Ascending aorta (tissue), 2 donors: ENCODE data around the gene GPBP1L1. TPM values are rescaled to one million over a fixed set of nuclear protein-coding genes. Genes with fewer than 3 reads are reported as not detected.

Source experiments
- DNase-seq, 2 donors: peaks; one replicate each; pipeline ENCODE4 v3.0.0-alpha.2; 2019; ENCODE audit warnings: low spot score in 2 of 2
- H3K27ac ChIP-seq, 2 donors: fragments of 200-600 bp; sonication (generic); one replicate each; pipeline ENCODE4 v1.5.1; 2016 to 2017; ENCODE audit warnings: mild to moderate bottlenecking in 1 of 2
- H3K27me3 ChIP-seq: fragments of 200-600 bp; sonication (generic); one replicate; pipeline ENCODE4 v1.5.1; 2017
- H3K36me3 ChIP-seq, 2 donors: fragments of 200-600 bp; sonication (generic); one replicate each; pipeline ENCODE4 v1.5.1; 2016
- H3K4me1 ChIP-seq, 2 donors: fragments of 200-600 bp; sonication (generic); one replicate each; pipeline ENCODE4 v1.5.1; 2016 to 2017; ENCODE audit warnings: mild to moderate bottlenecking in 1 of 2
- H3K4me3 ChIP-seq, 2 donors: fragments of 200-600 bp; sonication (generic); one replicate each; pipeline ENCODE4 v1.5.1; 2016 to 2017; ENCODE audit warnings: mild to moderate bottlenecking in 1 of 2
- H3K9me3 ChIP-seq, 2 donors: fragments of 200-600 bp; sonication (generic); one replicate each; pipeline ENCODE4 v1.5.1; 2016
- CTCF ChIP-seq, 3 experiments: fragments of 200-600 bp in 2 of 3; fragments of 450-650 bp in 1 of 3; sonication (generic) in 2 of 3; IDR thresholded peaks; one replicate each; pipeline ENCODE4 v1.5.1; 2016 to 2019; ENCODE audit warnings: antibody characterized with exemption in 3 of 3, mild to moderate bottlenecking in 1 of 3, moderate library complexity in 1 of 3
- intact Hi-C: fragments of 100-400 bp; cut with DNase I; formaldehyde crosslinking; loops from one replicate; pipeline ENCODE4 v1.15.1; 2023
- total RNA-seq: library from RNA; depleted of rRNA; stranded (reverse); fragments of >200 nt; gene quantifications from one replicate; pipeline ENCODE4 v1.1.0, GENCODE V29; 2016

Gene GPBP1L1
- total RNA-seq, 1 donor from 2014 or later, result 161 TPM

GRCh38 chr1:45620588-45621500 lies 65.5 kb downstream of the GPBP1L1 start:
- peak overlapping the region; percentile 7 to 62 for H3K27ac ChIP-seq
- H3K36me3 ChIP-seq, result peaks cover 19 to 36% of the 10 kb centered on the region in 2 donors

GRCh38 chr1:45619149-45619921 lies 67.0 kb downstream of the GPBP1L1 start:
- no peak for TF ChIP-seq CTCF (IDR thresholded peaks at IDR 0.05)

More at GRCh38 chr1:45620588-45621500, 65.5 kb downstream of the GPBP1L1 start:
- intact Hi-C loops, result no loop called here
- DNase-seq, result no peak
- Histone ChIP-seq H3K4me1 (peaks cover 0 to 3% of the 10 kb centered on the region in 2 donors), H3K9me3 (no peaks in the 10 kb centered on the region), H3K4me3 (no peak overlapping the region), H3K27me3 (no peaks in the 10 kb centered on the region)
- no peak for TF ChIP-seq CTCF (IDR thresholded peaks at IDR 0.05)

GRCh38 chr1:45617618-45618017 lies 68.7 kb downstream of the GPBP1L1 start:
- intact Hi-C loops, result no loop called here
- no peak overlapping the region for H3K4me3 ChIP-seq
- no peak for TF ChIP-seq CTCF (IDR thresholded peaks at IDR 0.05)

More at GRCh38 chr1:45619149-45619921, 67.0 kb downstream of the GPBP1L1 start:
- Histone ChIP-seq H3K4me3 (no peak overlapping the region), H3K36me3 (peaks cover 34 to 47% of the 10 kb centered on the region in 2 donors), H3K27me3 (no peaks in the 10 kb centered on the region), H3K9me3 (no peaks in the 10 kb centered on the region), H3K4me1 (peaks cover 0 to 3% of the 10 kb centered on the region in 2 donors), H3K27ac (peak overlapping the region; percentile 33 to 62)
- no peak for DNase-seq
- intact Hi-C loops, result no loop called here

GRCh38 chr1:45615885-45616284 lies 70.4 kb downstream of the GPBP1L1 start:
- H3K27me3 ChIP-seq, result no peaks in the 10 kb centered on the region
- intact Hi-C loops, result no loop called here
- TF ChIP-seq CTCF (IDR thresholded peaks at IDR 0.05), result no peak
- no peak for DNase-seq
- H3K9me3 ChIP-seq, result no peaks in the 10 kb centered on the region
- no peak overlapping the region for H3K4me3 ChIP-seq
- peaks cover 43 to 58% of the 10 kb centered on the region in 2 donors for H3K36me3 ChIP-seq
- H3K4me1 ChIP-seq, result no peaks in the 10 kb centered on the region
- H3K27ac ChIP-seq, result no peak overlapping the region

More at GRCh38 chr1:45617618-45618017, 68.7 kb downstream of the GPBP1L1 start:
- H3K36me3 ChIP-seq, result peaks cover 41 to 58% of the 10 kb centered on the region in 2 donors
- H3K4me1 ChIP-seq, result peaks cover 0 to 3% of the 10 kb centered on the region in 2 donors
- H3K9me3 ChIP-seq, result no peaks in the 10 kb centered on the region
- H3K27ac ChIP-seq, result no peak overlapping the region
- no peaks in the 10 kb centered on the region for H3K27me3 ChIP-seq
- DNase-seq, result no peak

- no peak for TF ChIP-seq CTCF (IDR thresholded peaks at IDR 0.05)
- H3K36me3 ChIP-seq, result peaks cover 50 to 52% of the 10 kb centered on the region in 2 donors
- H3K4me3 ChIP-seq, result no peak overlapping the region
- no peaks in the 10 kb centered on the region for H3K4me1 ChIP-seq
- H3K27ac ChIP-seq, result no peak overlapping the region
- DNase-seq, result no peak
- H3K9me3 ChIP-seq, result no peaks in the 10 kb centered on the region
- intact Hi-C loops, result no loop called here
- H3K27me3 ChIP-seq, result no peaks in the 10 kb centered on the region
These were observed 73.3 kb downstream of the GPBP1L1 start for GRCh38 chr1:45612941-45613579.
